ENCODE results near the gene UFD1. TPM values are rescaled to one million over a fixed set of nuclear protein-coding genes. Genes with fewer than 3 reads are reported as not detected.

UFD1 gene
- total RNA-seq, 1 donor from 2014 or later, result 37.7 TPM

GRCh38 chr22:19471572-19471971 is 7.4 kb downstream of the UFD1 start:
- no peak for DNase-seq (ENCODE audit: low spot score)
- Histone ChIP-seq H3K36me3 (no peaks in the 10 kb centered on the region), H3K27ac (no peak overlapping the region), H3K27me3 (no peaks in the 10 kb centered on the region), H4K20me1 (ENCODE audit: low read depth) (peaks cover 29% of the 10 kb centered on the region), H3K4me3 (no peak overlapping the region), H2AFZ (replicated peaks) (no peak overlapping the region), H3K4me2 (no peak overlapping the region), H3K79me2 (ENCODE audit: low read depth) (peaks cover 17% of the 10 kb centered on the region), H3K9me3 (ENCODE audit: low read depth) (no peaks in the 10 kb centered on the region), H3F3A (ENCODE audit: low read depth) (no peaks in the 10 kb centered on the region), H3K9ac (no peak overlapping the region), H3K4me1 (no peaks in the 10 kb centered on the region)
- TF ChIP-seq EZH2 (IDR thresholded peaks at IDR 0.05) (no peak), EZH2phosphoT487 (IDR thresholded peaks at IDR 0.05) (no peak)
- TF ChIP-seq, protein P1, sequence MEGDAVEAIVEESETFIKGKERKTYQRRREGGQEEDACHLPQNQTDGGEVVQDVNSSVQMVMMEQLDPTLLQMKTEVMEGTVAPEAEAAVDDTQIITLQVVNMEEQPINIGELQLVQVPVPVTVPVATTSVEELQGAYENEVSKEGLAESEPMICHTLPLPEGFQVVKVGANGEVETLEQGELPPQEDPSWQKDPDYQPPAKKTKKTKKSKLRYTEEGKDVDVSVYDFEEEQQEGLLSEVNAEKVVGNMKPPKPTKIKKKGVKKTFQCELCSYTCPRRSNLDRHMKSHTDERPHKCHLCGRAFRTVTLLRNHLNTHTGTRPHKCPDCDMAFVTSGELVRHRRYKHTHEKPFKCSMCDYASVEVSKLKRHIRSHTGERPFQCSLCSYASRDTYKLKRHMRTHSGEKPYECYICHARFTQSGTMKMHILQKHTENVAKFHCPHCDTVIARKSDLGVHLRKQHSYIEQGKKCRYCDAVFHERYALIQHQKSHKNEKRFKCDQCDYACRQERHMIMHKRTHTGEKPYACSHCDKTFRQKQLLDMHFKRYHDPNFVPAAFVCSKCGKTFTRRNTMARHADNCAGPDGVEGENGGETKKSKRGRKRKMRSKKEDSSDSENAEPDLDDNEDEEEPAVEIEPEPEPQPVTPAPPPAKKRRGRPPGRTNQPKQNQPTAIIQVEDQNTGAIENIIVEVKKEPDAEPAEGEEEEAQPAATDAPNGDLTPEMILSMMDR (IDR thresholded peaks at IDR 0.05), result no peak
- Mint-ChIP-seq H3K27ac (no peak overlapping the region), H3K4me1 (peaks cover 3% of the 10 kb centered on the region), H3K9me3 (no peaks in the 10 kb centered on the region), H3K36me3 (peaks cover 27% of the 10 kb centered on the region), H3K27me3 (ENCODE audit: insufficient read depth, low read depth) (no peaks in the 10 kb centered on the region), H3K4me3 (no peak overlapping the region)

DNA sequence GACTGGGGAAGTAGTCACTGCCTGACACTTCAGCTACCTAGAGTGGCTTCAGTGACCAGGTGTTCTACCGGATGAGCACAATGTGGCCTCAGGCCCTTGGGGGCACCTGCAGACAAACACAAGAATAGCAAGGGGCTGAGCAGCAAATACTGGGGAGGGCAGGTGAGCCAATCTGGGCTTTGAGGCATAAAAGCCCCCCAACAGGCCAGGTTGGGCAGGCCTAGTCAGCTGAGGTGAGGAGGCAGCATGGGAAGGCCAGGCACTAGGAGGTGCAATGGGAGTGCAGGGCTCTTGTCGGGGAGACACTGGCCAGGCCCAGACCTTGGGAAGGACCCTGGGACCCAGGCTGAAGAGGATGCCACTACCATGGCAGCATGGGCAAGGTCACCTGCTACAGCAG is 9.0 kb downstream of the UFD1 start:
- no peak overlapping the region for H2AFZ ChIP-seq (replicated peaks)
- Mint-ChIP-seq H3K4me3 (no peak overlapping the region), H3K4me1 (no peaks in the 10 kb centered on the region), H3K27me3 (ENCODE audit: insufficient read depth, low read depth) (no peaks in the 10 kb centered on the region), H3K36me3 (peaks cover 28% of the 10 kb centered on the region), H3K9me3 (no peaks in the 10 kb centered on the region), H3K27ac (no peak overlapping the region)
- H4K20me1 ChIP-seq (ENCODE audit: low read depth), result peaks cover 24% of the 10 kb centered on the region
- H3K9me3 ChIP-seq (ENCODE audit: low read depth), result no peaks in the 10 kb centered on the region
- no peak overlapping the region for H3K9ac ChIP-seq
- H3K36me3 ChIP-seq, result no peaks in the 10 kb centered on the region
- DNase-seq (ENCODE audit: low spot score), result no peak
- no peak overlapping the region for H3K27ac ChIP-seq
- H3K4me2 ChIP-seq, result no peak overlapping the region
- peaks cover 3% of the 10 kb centered on the region for H3K79me2 ChIP-seq (ENCODE audit: low read depth)
- H3K4me3 ChIP-seq, result no peak overlapping the region
- no peaks in the 10 kb centered on the region for H3K27me3 ChIP-seq
- H3F3A ChIP-seq (ENCODE audit: low read depth), result no peaks in the 10 kb centered on the region
- H3K4me1 ChIP-seq, result no peaks in the 10 kb centered on the region
- TF ChIP-seq EZH2phosphoT487 (IDR thresholded peaks at IDR 0.05), result no peak
- TF ChIP-seq, protein P1 (IDR thresholded peaks at IDR 0.05), result no peak
- no peak for TF ChIP-seq EZH2 (IDR thresholded peaks at IDR 0.05)

GRCh38 chr22:19469421-19469820 is 9.6 kb downstream of the UFD1 start:
- H3K9ac ChIP-seq, result no peak overlapping the region
- no peak overlapping the region for H3K27ac ChIP-seq
- no peak for TF ChIP-seq EZH2phosphoT487 (IDR thresholded peaks at IDR 0.05)
- TF ChIP-seq, protein P1 (IDR thresholded peaks at IDR 0.05), result no peak
- no peak for TF ChIP-seq EZH2 (IDR thresholded peaks at IDR 0.05)
- no peaks in the 10 kb centered on the region for H3K27me3 ChIP-seq
- Mint-ChIP-seq H3K4me3 (no peak overlapping the region), H3K4me1 (no peaks in the 10 kb centered on the region), H3K9me3 (no peaks in the 10 kb centered on the region), H3K27me3 (ENCODE audit: insufficient read depth, low read depth) (no peaks in the 10 kb centered on the region), H3K36me3 (peaks cover 31% of the 10 kb centered on the region), H3K27ac (no peak overlapping the region)
- peaks cover 23% of the 10 kb centered on the region for H4K20me1 ChIP-seq (ENCODE audit: low read depth)
- H3K36me3 ChIP-seq, result no peaks in the 10 kb centered on the region
- H3K79me2 ChIP-seq (ENCODE audit: low read depth), result no peaks in the 10 kb centered on the region
- no peaks in the 10 kb centered on the region for H3F3A ChIP-seq (ENCODE audit: low read depth)
- H2AFZ ChIP-seq (replicated peaks), result no peak overlapping the region
- no peak overlapping the region for H3K4me2 ChIP-seq
- H3K4me1 ChIP-seq, result no peaks in the 10 kb centered on the region
- no peak overlapping the region for H3K4me3 ChIP-seq
- H3K9me3 ChIP-seq (ENCODE audit: low read depth), result no peaks in the 10 kb centered on the region
- DNase-seq (ENCODE audit: low spot score), result no peak
